ENCODE results near the gene MMEL1.

The MMEL1 gene

GRCh38 chr1:2623571-2624337, 9.1 kb downstream of the MMEL1 start:
- no peak overlapping the region for H3K4me3 ChIP-seq (ENCODE audit: low read length)
- no peak overlapping the region for H3K9ac ChIP-seq (ENCODE audit: low read depth, low read length)
- peaks cover 22% of the 10 kb centered on the region; the same call in 1 of the 2 replicates for H3K9me3 ChIP-seq (ENCODE audit: insufficient read depth, low read depth, low read length)
- no peaks in the 10 kb centered on the region for H3K4me1 ChIP-seq (ENCODE audit: insufficient read depth, low read length)
- H3K27me3 ChIP-seq (ENCODE audit: insufficient read depth, low read length) = peaks cover 31% of the 10 kb centered on the region
- H3K27ac ChIP-seq (ENCODE audit: low read depth, low read length) = no peak overlapping the region
- 84% methylated on average over 12 of the region's 12 CpGs for WGBS
- H3K36me3 ChIP-seq (ENCODE audit: insufficient read depth, low read length) = no peaks in the 10 kb centered on the region

GRCh38 chr1:2617971-2618470, 14.8 kb downstream of the MMEL1 start:
- WGBS = 21% methylated on average over 1 of the region's 1 CpG

GRCh38 chr1:2614145-2614544, 18.7 kb downstream of the MMEL1 start:
- Histone ChIP-seq H3K9ac (ENCODE audit: low read depth, low read length) (no peak overlapping the region), H3K4me1 (ENCODE audit: insufficient read depth, low read length) (no peaks in the 10 kb centered on the region)
- WGBS = 84% methylated on average over 2 of the region's 2 CpGs

More at GRCh38 chr1:2617971-2618470, 14.8 kb downstream of the MMEL1 start:
- no peak overlapping the region for H3K9ac ChIP-seq (ENCODE audit: low read depth, low read length)
- no peaks in the 10 kb centered on the region for H3K4me1 ChIP-seq (ENCODE audit: insufficient read depth, low read length)
- no peak overlapping the region for H3K27ac ChIP-seq (ENCODE audit: low read depth, low read length)
- no peaks in the 10 kb centered on the region for H3K36me3 ChIP-seq (ENCODE audit: insufficient read depth, low read length)
- H3K4me3 ChIP-seq (ENCODE audit: low read length) = no peak overlapping the region
- H3K27me3 ChIP-seq (ENCODE audit: insufficient read depth, low read length) = no peaks in the 10 kb centered on the region
- H3K9me3 ChIP-seq (ENCODE audit: insufficient read depth, low read depth, low read length) = peaks cover 44% of the 10 kb centered on the region

GRCh38 chr1:2612591-2613365, 20.0 kb downstream of the MMEL1 start:
- Histone ChIP-seq H3K4me1 (ENCODE audit: insufficient read depth, low read length) (no peaks in the 10 kb centered on the region), H3K36me3 (ENCODE audit: insufficient read depth, low read length) (no peaks in the 10 kb centered on the region), H3K9ac (ENCODE audit: low read depth, low read length) (no peak overlapping the region), H3K27ac (ENCODE audit: low read depth, low read length) (no peak overlapping the region), H3K27me3 (ENCODE audit: insufficient read depth, low read length) (0 out of 2 replicates have a peak, but pooled peaks cover 3% of the 10 kb centered on the region), H3K4me3 (ENCODE audit: low read length) (no peak overlapping the region), H3K9me3 (ENCODE audit: insufficient read depth, low read depth, low read length) (peaks cover 25% of the 10 kb centered on the region)
- whole genome bisulfite sequencing = 80% methylated on average over 11 of the region's 11 CpGs

More at GRCh38 chr1:2614145-2614544, 18.7 kb downstream of the MMEL1 start:
- Histone ChIP-seq H3K27ac (ENCODE audit: low read depth, low read length) (no peak overlapping the region), H3K27me3 (ENCODE audit: insufficient read depth, low read length) (0 out of 2 replicates have a peak, but pooled peaks cover 3% of the 10 kb centered on the region), H3K36me3 (ENCODE audit: insufficient read depth, low read length) (no peaks in the 10 kb centered on the region), H3K9me3 (ENCODE audit: insufficient read depth, low read depth, low read length) (peaks cover 25% of the 10 kb centered on the region), H3K4me3 (ENCODE audit: low read length) (no peak overlapping the region)

- H3K4me1 ChIP-seq (ENCODE audit: insufficient read depth, low read length) = no peaks in the 10 kb centered on the region
- H3K4me3 ChIP-seq (ENCODE audit: low read length) = no peak overlapping the region
- no peaks in the 10 kb centered on the region for H3K36me3 ChIP-seq (ENCODE audit: insufficient read depth, low read length)
- H3K9ac ChIP-seq (ENCODE audit: low read depth, low read length) = no peak overlapping the region
- WGBS = 83% methylated on average over 19 of the region's 19 CpGs
- no peak overlapping the region for H3K27ac ChIP-seq (ENCODE audit: low read depth, low read length)
- peaks cover 25% of the 10 kb centered on the region for H3K9me3 ChIP-seq (ENCODE audit: insufficient read depth, low read depth, low read length)
- H3K27me3 ChIP-seq (ENCODE audit: insufficient read depth, low read length) = 0 out of 2 replicates have a peak, but pooled peaks cover 3% of the 10 kb centered on the region
Observed at GRCh38 chr1:2611621-2612437, 21.0 kb downstream of the MMEL1 start.

GRCh38 chr1:2611031-2611501, 21.8 kb downstream of the MMEL1 start:
- H3K9me3 ChIP-seq (ENCODE audit: insufficient read depth, low read depth, low read length) = peaks cover 17% of the 10 kb centered on the region
- WGBS = 47% methylated on average over 24 of the region's 24 CpGs
- peak overlapping the region; percentile 18; the same call in 1 of the 2 replicates for H3K4me3 ChIP-seq (ENCODE audit: low read length)
- 0 out of 2 replicates have a peak, but pooled peaks cover 3% of the 10 kb centered on the region for H3K27me3 ChIP-seq (ENCODE audit: insufficient read depth, low read length)
- H3K36me3 ChIP-seq (ENCODE audit: insufficient read depth, low read length) = no peaks in the 10 kb centered on the region
- no peak overlapping the region for H3K27ac ChIP-seq (ENCODE audit: low read depth, low read length)
- H3K4me1 ChIP-seq (ENCODE audit: insufficient read depth, low read length) = no peaks in the 10 kb centered on the region
- H3K9ac ChIP-seq (ENCODE audit: low read depth, low read length) = no peak overlapping the region

GRCh38 chr1:2610036-2610959, 22.5 kb downstream of the MMEL1 start:
- peak overlapping the region; percentile 18; the same call in 1 of the 2 replicates for H3K4me3 ChIP-seq (ENCODE audit: low read length)
- H3K9ac ChIP-seq (ENCODE audit: low read depth, low read length) = no peak overlapping the region
- H3K27ac ChIP-seq (ENCODE audit: low read depth, low read length) = no peak overlapping the region
- H3K36me3 ChIP-seq (ENCODE audit: insufficient read depth, low read length) = no peaks in the 10 kb centered on the region
- H3K9me3 ChIP-seq (ENCODE audit: insufficient read depth, low read depth, low read length) = peaks cover 10% of the 10 kb centered on the region; the same call in 1 of the 2 replicates
- 0 out of 2 replicates have a peak, but pooled peaks cover 3% of the 10 kb centered on the region for H3K27me3 ChIP-seq (ENCODE audit: insufficient read depth, low read length)
- H3K4me1 ChIP-seq (ENCODE audit: insufficient read depth, low read length) = no peaks in the 10 kb centered on the region
- WGBS = 87% methylated on average over 21 of the region's 21 CpGs

- 85% methylated on average over 34 of the region's 34 CpGs for WGBS
- H3K4me1 ChIP-seq (ENCODE audit: insufficient read depth, low read length) = no peaks in the 10 kb centered on the region
- 0 out of 2 replicates have a peak, but pooled peaks cover 3% of the 10 kb centered on the region for H3K27me3 ChIP-seq (ENCODE audit: insufficient read depth, low read length)
- no peak overlapping the region for H3K9ac ChIP-seq (ENCODE audit: low read depth, low read length)
- H3K9me3 ChIP-seq (ENCODE audit: insufficient read depth, low read depth, low read length) = 0 out of 2 replicates have a peak, but pooled peaks cover 6% of the 10 kb centered on the region
- H3K27ac ChIP-seq (ENCODE audit: low read depth, low read length) = no peak overlapping the region
- no peaks in the 10 kb centered on the region for H3K36me3 ChIP-seq (ENCODE audit: insufficient read depth, low read length)
- H3K4me3 ChIP-seq (ENCODE audit: low read length) = no peak overlapping the region
Observed at GRCh38 chr1:2609319-2610035, 23.3 kb downstream of the MMEL1 start.

- H3K4me1 ChIP-seq (ENCODE audit: insufficient read depth, low read length) = no peaks in the 10 kb centered on the region
- no peak overlapping the region for H3K4me3 ChIP-seq (ENCODE audit: low read length)
- no peak overlapping the region for H3K9ac ChIP-seq (ENCODE audit: low read depth, low read length)
- H3K27me3 ChIP-seq (ENCODE audit: insufficient read depth, low read length) = 0 out of 2 replicates have a peak, but pooled peaks cover 3% of the 10 kb centered on the region
- H3K9me3 ChIP-seq (ENCODE audit: insufficient read depth, low read depth, low read length) = no peaks in the 10 kb centered on the region
- no peak overlapping the region for H3K27ac ChIP-seq (ENCODE audit: low read depth, low read length)
- 86% methylated on average over 13 of the region's 13 CpGs for WGBS
- no peaks in the 10 kb centered on the region for H3K36me3 ChIP-seq (ENCODE audit: insufficient read depth, low read length)
Observed at GRCh38 chr1:2607641-2608091, 25.1 kb downstream of the MMEL1 start.

Measured in HUES64 (cell line).